IMR-90 (cell line): ENCODE data around the gene DCTN1. TPM values are rescaled to one million over a fixed set of nuclear protein-coding genes. Genes with fewer than 3 reads are reported as not detected.

Experiments used
- ATAC-seq: fragments of 200-7000 bp; cut with Tn5 transposase; 2 replicates; pipeline ENCODE4 v1.9.1; 2020; ENCODE audit warnings: low read depth, mild to moderate bottlenecking, moderate library complexity
- BruUV-seq: library from RNA; stranded (reverse); fragments of 400-500 nt; replicated peaks from 2 replicates; lab custom pipeline; 2021; lab: Mats Ljungman, UMichigan
- CTCF ChIA-PET: fragments of 300-600 bp; formaldehyde crosslinking; extraction: SDS; loops from one replicate; lab custom pipeline; 2021; ENCODE audit warnings: antibody characterized with exemption; lab: Yijun Ruan, JAX
- POLR2A ChIA-PET: fragments of 300-600 bp; sonication (Branson Sonifier 250); formaldehyde crosslinking; loops from one replicate; lab custom pipeline; 2022; ENCODE audit warnings: antibody characterized with exemption; ENCODE audit not compliant: unreplicated experiment; lab: Charles Lee
- DNase-seq: peaks from one replicate; pipeline ENCODE4 v3.0.0; 2013
- H2AFZ ChIP-seq: replicated peaks from 2 replicates; pipeline ENCODE3; 2013; ENCODE audit warnings: low read length, mild to moderate bottlenecking; ENCODE audit not compliant: poor library complexity
- H2AK5ac ChIP-seq: 2 replicates; pipeline ENCODE4 v1.6.1; 2013; ENCODE audit warnings: low read depth, low read length, inconsistent platforms
- H2AK9ac ChIP-seq: replicated peaks from 2 replicates; pipeline ENCODE3; 2013; ENCODE audit warnings: mild to moderate bottlenecking, low read depth, low read length, moderate library complexity; ENCODE audit not compliant: poor library complexity
- H2BK120ac ChIP-seq: 2 replicates; pipeline ENCODE4 v1.6.1; 2013; ENCODE audit warnings: low read depth, low read length, inconsistent platforms
- H2BK15ac ChIP-seq: 3 replicates; pipeline ENCODE4 v1.6.1; 2013; ENCODE audit warnings: low read depth, low read length, inconsistent platforms
- H2BK20ac ChIP-seq: 2 replicates; pipeline ENCODE4 v1.6.1; 2013; ENCODE audit warnings: low read depth, mild to moderate bottlenecking, inconsistent platforms, low read length, moderate library complexity
- H2BK5ac ChIP-seq: 2 replicates; pipeline ENCODE4 v1.6.1; 2013; ENCODE audit warnings: mild to moderate bottlenecking, low read depth, low read length, inconsistent platforms; ENCODE audit not compliant: poor library complexity, severe bottlenecking
- H3K14ac ChIP-seq: replicated peaks from 2 replicates; pipeline ENCODE4 v1.6.1; 2013; ENCODE audit warnings: low read depth, low read length, inconsistent platforms
- H3K18ac ChIP-seq: 2 replicates; pipeline ENCODE4 v1.6.1; 2013; ENCODE audit warnings: low read depth, low read length, control low read depth
- H3K23ac ChIP-seq: 2 replicates; pipeline ENCODE4 v1.6.1; 2013; ENCODE audit warnings: low read depth, low read length, inconsistent platforms
- H3K27ac ChIP-seq: 2 replicates; pipeline ENCODE4 v1.5.1; 2013; ENCODE audit warnings: mild to moderate bottlenecking, control low read depth, low read length; ENCODE audit not compliant: insufficient read depth
- H3K27me3 ChIP-seq: 2 replicates; pipeline ENCODE4 v1.6.1; 2013; ENCODE audit warnings: low read length; ENCODE audit not compliant: control insufficient read depth, insufficient read depth
- H3K36me3 ChIP-seq: 2 replicates; pipeline ENCODE4 v1.6.1; 2013; ENCODE audit warnings: low read length, mixed read lengths; ENCODE audit not compliant: control insufficient read depth, insufficient read depth
- H3K4ac ChIP-seq: 2 replicates; pipeline ENCODE4 v1.6.1; 2013; ENCODE audit warnings: low read depth, low read length, inconsistent platforms
- H3K4me1 ChIP-seq: 2 replicates; pipeline ENCODE4 v1.6.1; 2013; ENCODE audit warnings: low read length, mixed read lengths; ENCODE audit not compliant: control insufficient read depth, insufficient read depth
- H3K4me2 ChIP-seq: 2 replicates; pipeline ENCODE4 v1.6.1; 2013; ENCODE audit warnings: low read depth, mild to moderate bottlenecking, control low read depth, low read length, moderate library complexity
- H3K4me3 ChIP-seq: 2 replicates; pipeline ENCODE4 v1.5.1; 2013; ENCODE audit warnings: low read depth, mild to moderate bottlenecking, control low read depth, low read length, moderate library complexity; ENCODE audit not compliant: insufficient read depth
- H3K56ac ChIP-seq: 2 replicates; pipeline ENCODE4 v1.6.1; 2013; ENCODE audit warnings: low read length, inconsistent platforms; ENCODE audit not compliant: insufficient read depth; ENCODE audit errors: extremely low read depth
- H3K79me1 ChIP-seq, 2 experiments: 2 replicates each; pipeline ENCODE4 v1.6.1; 2013; ENCODE audit warnings: low read length in 2 of 2, inconsistent platforms in 1 of 2, low read depth in 1 of 2
- H3K9ac ChIP-seq: 2 replicates; pipeline ENCODE4 v1.6.1; 2013; ENCODE audit warnings: low read depth, low read length, control low read depth
- H3K9me1 ChIP-seq: 2 replicates; pipeline ENCODE4 v1.6.1; 2013; ENCODE audit warnings: low read length, inconsistent platforms; ENCODE audit not compliant: insufficient read depth
- H3K9me3 ChIP-seq: 2 replicates; pipeline ENCODE4 v1.6.1; 2013; ENCODE audit warnings: low read length; ENCODE audit not compliant: control insufficient read depth, insufficient read depth
- H4K20me1 ChIP-seq: 2 replicates; pipeline ENCODE4 v1.6.1; 2013; ENCODE audit warnings: low read length, inconsistent platforms; ENCODE audit not compliant: insufficient read depth
- H4K5ac ChIP-seq: 2 replicates; pipeline ENCODE4 v1.6.1; 2013; ENCODE audit warnings: mild to moderate bottlenecking, low read depth, low read length, control low read depth
- H4K8ac ChIP-seq, 2 experiments: 2 replicates each; pipeline ENCODE4 v1.6.1; 2013; ENCODE audit warnings: low read depth in 2 of 2, low read length in 2 of 2, control low read depth in 1 of 2, inconsistent platforms in 1 of 2
- H4K91ac ChIP-seq: 2 replicates; pipeline ENCODE4 v1.6.1; 2013; ENCODE audit warnings: low read depth, low read length, inconsistent platforms; ENCODE audit not compliant: insufficient read depth
- BHLHE40 ChIP-seq: fragments of 150-350 bp; IDR thresholded peaks from 2 replicates; pipeline ENCODE4 v1.6.1; 2016; ENCODE audit warnings: mild to moderate bottlenecking, low read depth, low read length
- CEBPB ChIP-seq: IDR thresholded peaks from 2 replicates; pipeline ENCODE4 v1.6.1; 2012; ENCODE audit warnings: low read depth, low read length, improper control_type of control experiment
- CHD1 ChIP-seq: IDR thresholded peaks from 2 replicates; pipeline ENCODE4 v1.6.1; 2012; ENCODE audit warnings: low read depth, low read length, improper control_type of control experiment
- CTCF ChIP-seq: conservative IDR thresholded peaks from 2 replicates; pipeline ENCODE4 v1.5.1; 2012; ENCODE audit warnings: mild to moderate bottlenecking, low read depth, low read length, improper control_type of control experiment
- ELK1 ChIP-seq: fragments of 150-350 bp; IDR thresholded peaks from 2 replicates; pipeline ENCODE4 v1.6.1; 2016; ENCODE audit warnings: low read depth, mild to moderate bottlenecking, low read length, moderate library complexity, borderline replicate concordance
- FOS ChIP-seq: fragments of 150-350 bp; IDR thresholded peaks from 2 replicates; pipeline ENCODE4 v1.6.1; 2016; ENCODE audit warnings: low read depth, low read length
- MAFK ChIP-seq: IDR thresholded peaks from 2 replicates; pipeline ENCODE4 v1.6.1; 2012; ENCODE audit warnings: low read depth, low read length, improper control_type of control experiment
- MAZ ChIP-seq: IDR thresholded peaks from 2 replicates; pipeline ENCODE4 v1.6.1; 2012; ENCODE audit warnings: low read depth, mild to moderate bottlenecking, low read length, improper control_type of control experiment, moderate library complexity, borderline replicate concordance
- MXI1 ChIP-seq: IDR thresholded peaks from 2 replicates; pipeline ENCODE4 v1.6.1; 2012; ENCODE audit warnings: low read depth, mild to moderate bottlenecking, low read length, moderate library complexity, borderline replicate concordance
- NFE2L2 ChIP-seq: fragments of 150-350 bp; IDR thresholded peaks from 2 replicates; pipeline ENCODE4 v1.6.1; 2016; ENCODE audit warnings: low read depth, mild to moderate bottlenecking, low read length
- POLR2A ChIP-seq: IDR thresholded peaks from 2 replicates; pipeline ENCODE4 v1.6.1; 2012; ENCODE audit warnings: mild to moderate bottlenecking, low read depth, low read length
- RAD21 ChIP-seq: IDR thresholded peaks from 2 replicates; pipeline ENCODE4 v1.6.1; 2012; ENCODE audit warnings: low read length, improper control_type of control experiment
- RCOR1 ChIP-seq: IDR thresholded peaks from 2 replicates; pipeline ENCODE4 v1.6.1; 2012; ENCODE audit warnings: mild to moderate bottlenecking, low read length, improper control_type of control experiment; ENCODE audit not compliant: insufficient replicate concordance
- RFX5 ChIP-seq: IDR thresholded peaks from 2 replicates; pipeline ENCODE4 v1.8.0; 2012; ENCODE audit warnings: low read depth, mild to moderate bottlenecking, low read length, moderate library complexity
- SMC3 ChIP-seq: fragments of 150-350 bp; IDR thresholded peaks from 2 replicates; pipeline ENCODE4 v1.6.1; 2016; ENCODE audit warnings: low read depth, mild to moderate bottlenecking, antibody characterized with exemption, low read length, moderate library complexity
- USF2 ChIP-seq: fragments of 150-350 bp; IDR thresholded peaks from 2 replicates; pipeline ENCODE4 v1.6.1; 2017; ENCODE audit warnings: mild to moderate bottlenecking, antibody characterized with exemption, low read length, low read depth
- WGBS, 2 experiments: methylation state at CpG; one replicate each; pipeline versions ENCODE4 v1.1.5 to v1.1.7; 2013; ENCODE audit warnings: missing lambda C conversion rate in 2 of 2; ENCODE audit not compliant: insufficient read length in 1 of 2; ENCODE audit errors: extremely low coverage in 2 of 2; 5-methylcytosine and 5-hydroxymethylcytosine counted together
- dilution Hi-C: fragments of 300-500 bp; cut with HindIII; formaldehyde crosslinking; loops from one replicate; pipeline ENCODE4 v1.14.3; 2018; ENCODE audit warnings: low sequenced_read_pairs; ENCODE audit not compliant: unreplicated experiment
- in situ Hi-C: fragments of 300-500 bp; cut with MboI; formaldehyde crosslinking; loops from 3 replicates; pipeline ENCODE4 v1.14.3; 2019; ENCODE audit warnings: low sequenced_read_pairs, inconsistent platforms, mixed read lengths
- intact Hi-C: fragments of 100-400 bp; cut with micrococcal nuclease; formaldehyde crosslinking; loops from 2 replicates; pipeline ENCODE4 v1.10.0; 2022
- polyA plus RNA-seq, 3 experiments: library from polyadenylated mRNA; depleted of rRNA; stranded (reverse); fragments of >200 nt; gene quantifications; 2 replicates each; pipeline ENCODE4 v1.2.3, GENCODE V29; 2012; ENCODE audit warnings: low replicate concordance in 1 of 3
- total RNA-seq: library from RNA; depleted of rRNA; stranded (reverse); fragments of >200 nt; gene quantifications from 2 replicates; pipeline ENCODE4 v1.2.3, GENCODE V29; 2012

DCTN1 gene
- total and polyA plus RNA-seq, 2 of the 4 experiments (the other 2 are of a cell fraction) = 136 to 204 TPM

GRCh38 chr2:74371421-74371820, 8.7 kb downstream of the DCTN1 start:
- Histone ChIP-seq H3K27me3 (no peaks in the 10 kb centered on the region), H2BK15ac (no peak overlapping the region), H2AFZ (no peak overlapping the region), H3K9me3 (no peaks in the 10 kb centered on the region), H3K79me1 (peaks cover 9 to 40% of the 10 kb centered on the region in 2 experiments), H3K4me2 (no peak overlapping the region), H3K4me1 (peaks cover 3% of the 10 kb centered on the region; the same call in 1 of the 2 replicates), H2BK20ac (no peak overlapping the region), H2AK9ac (no peak overlapping the region), H3K4me3 (no peak overlapping the region), H2BK120ac (no peak overlapping the region), H3K4ac (no peak overlapping the region), H3K27ac (no peak overlapping the region), H4K5ac (no peak overlapping the region), H3K14ac (no peak overlapping the region), H3K18ac (no peak overlapping the region), H3K23ac (no peak overlapping the region), H4K20me1 (peaks cover 26% of the 10 kb centered on the region), H3K9ac (no peak overlapping the region), H4K91ac (no peak overlapping the region), H3K36me3 (peaks cover 59% of the 10 kb centered on the region), H3K9me1 (peaks cover 3% of the 10 kb centered on the region; the same call in 1 of the 2 replicates), H4K8ac (no peak overlapping the region), H2AK5ac (no peak overlapping the region), H3K56ac (no peak overlapping the region), H2BK5ac (no peak overlapping the region)
- dilution Hi-C loops = no loop called here
- WGBS, 2 experiments = 100% methylated on average over 4 of the region's 9 CpGs; no CpG with 5 or more reads in 1 of the 2 experiments
- CTCF ChIA-PET = no interaction called here
- no peak for DNase-seq
- intact Hi-C loops = no loop called here
- in situ Hi-C loops = no loop called here
- TF ChIP-seq BHLHE40 (no peak), MXI1 (no peak), RAD21 (no peak), CHD1 (no peak), MAFK (no peak), SMC3 (no peak), NFE2L2 (no peak), ELK1 (no peak), POLR2A (no peak), FOS (no peak), MAZ (no peak), CEBPB (no peak), RCOR1 (no peak), RFX5 (no peak), USF2 (no peak), CTCF (no peak)
- BruUV-seq = no TSS peak
- POLR2A ChIA-PET = no interaction called here
- ATAC-seq = no peak
